NCI-H460 (cell line): ENCODE results near the gene KIRREL1. TPM values are rescaled to one million over a fixed set of nuclear protein-coding genes. Genes with fewer than 3 reads are reported as not detected.

Experiments used
- DNase-seq: peaks from one replicate; pipeline ENCODE4 v3.0.0-alpha.2; 2016; ENCODE audit warnings: low read depth; ENCODE audit errors: extremely low read depth
- polyA plus RNA-seq: library from polyadenylated mRNA; depleted of rRNA; stranded (reverse); fragments of >200 nt; gene quantifications from 2 replicates; pipeline ENCODE4 v1.2.3, GENCODE V29; 2014; cell fraction: nucleus; rRNA removed
- total RNA-seq: library from RNA; depleted of rRNA; stranded (reverse); fragments of >200 nt; shearing (Covaris generic); gene quantifications from 2 replicates; pipeline ENCODE4 v1.2.3, GENCODE V29; 2014; rRNA removed

KIRREL1 gene
- 48.7 and 51.1 TPM in 2 replicates for total RNA-seq
- 62.7 and 69.6 TPM in 2 replicates for polyA plus RNA-seq

- peak; percentile 53 for DNase-seq
Observed at GRCh38 chr1:157993147-157993917, at the start of gene KIRREL1. TSS of gene KIRREL1 (plus strand) at chr1:157993645. CDS start at chr1:157993677, 32 bp downstream.

- no peak for DNase-seq
Observed at GRCh38 chr1:157944663-157945280, 48.7 kb upstream of the KIRREL1 start.

GRCh38 chr1:157948312-157949073 lies 45.0 kb upstream of the KIRREL1 start:
- DNase-seq, result peak; percentile 36

- DNase-seq, result no peak
Observed at GRCh38 chr1:157949074-157949354, 44.4 kb upstream of the KIRREL1 start.

- DNase-seq, result no peak
Observed at GRCh38 chr1:157951230-157951629, 42.2 kb upstream of the KIRREL1 start.

- DNase-seq, result no peak
Observed at GRCh38 chr1:157952601-157953000, 40.8 kb upstream of the KIRREL1 start.

- no peak for DNase-seq
Observed at GRCh38 chr1:157955221-157955620, 38.2 kb upstream of the KIRREL1 start.

GRCh38 chr1:157955857-157956256 lies 37.6 kb upstream of the KIRREL1 start:
- DNase-seq, result no peak

GRCh38 chr1:157956732-157957131 lies 36.7 kb upstream of the KIRREL1 start:
- DNase-seq, result no peak

- DNase-seq, result no peak
Observed at GRCh38 chr1:157958263-157958662, 35.2 kb upstream of the KIRREL1 start.

- no peak for DNase-seq
Observed at GRCh38 chr1:157959750-157960149, 33.7 kb upstream of the KIRREL1 start.

- no peak for DNase-seq
Observed at GRCh38 chr1:157960773-157961172, 32.7 kb upstream of the KIRREL1 start.

- peak; percentile 85 for DNase-seq
Observed at GRCh38 chr1:157961805-157962762, 31.4 kb upstream of the KIRREL1 start.

GRCh38 chr1:157963713-157964112 lies 29.7 kb upstream of the KIRREL1 start:
- DNase-seq, result peak; percentile 89

- no peak for DNase-seq
Observed at GRCh38 chr1:157965584-157965983, 27.9 kb upstream of the KIRREL1 start.

- no peak for DNase-seq
Observed at GRCh38 chr1:157966031-157966537, 27.4 kb upstream of the KIRREL1 start.

GRCh38 chr1:157967205-157967604 lies 26.2 kb upstream of the KIRREL1 start:
- no peak for DNase-seq

GRCh38 chr1:157968508-157968907 lies 24.9 kb upstream of the KIRREL1 start:
- DNase-seq, result no peak

- DNase-seq, result no peak
Observed at GRCh38 chr1:157968946-157969345, 24.5 kb upstream of the KIRREL1 start.
